GM23338 (cell line): Measurements from ENCODE around the gene OR2T10. TPM values are rescaled to one million over a fixed set of nuclear protein-coding genes. Genes with fewer than 3 reads are reported as not detected.
"Not testable (repeated sequence)": the region's sequence is repeated elsewhere in the genome, so short reads cannot be mapped to it uniquely, and the experiment has no call there.

Experiments
- ATAC-seq: fragments of 200-7000 bp; cut with Tn5 transposase; 3 replicates; pipeline ENCODE4 v1.9.1; 2020
- DNase-seq: peaks from one replicate; pipeline ENCODE4 v3.0.0-alpha.2; 2015; ENCODE audit warnings: low spot score
- H2AFZ ChIP-seq: fragments of 200-600 bp; sonication (generic); 2 replicates; pipeline ENCODE4 v1.8.0; 2016; ENCODE audit warnings: antibody characterized with exemption, mild to moderate bottlenecking, moderate library complexity
- H3F3A ChIP-seq: fragments of 200-600 bp; sonication (generic); replicated peaks from 2 replicates; pipeline ENCODE4 v1.8.0; 2017; ENCODE audit warnings: antibody characterized with exemption, mixed run types, low read depth
- H3K27ac ChIP-seq: fragments of 200-600 bp; sonication (generic); 2 replicates; pipeline ENCODE4 v1.6.1; 2016; ENCODE audit warnings: low read depth
- H3K27me3 ChIP-seq: fragments of 200-600 bp; sonication (generic); 2 replicates; pipeline ENCODE4 v1.8.0; 2016; ENCODE audit warnings: mild to moderate bottlenecking, mixed run types, moderate library complexity; ENCODE audit not compliant: insufficient read depth
- H3K36me3 ChIP-seq: fragments of 200-600 bp; sonication (generic); 2 replicates; pipeline ENCODE4 v1.8.0; 2016; ENCODE audit warnings: mild to moderate bottlenecking; ENCODE audit not compliant: insufficient read depth
- H3K4me1 ChIP-seq: fragments of 200-600 bp; sonication (generic); 2 replicates; pipeline ENCODE4 v1.8.0; 2016; ENCODE audit warnings: mild to moderate bottlenecking, moderate library complexity; ENCODE audit not compliant: insufficient read depth
- H3K4me2 ChIP-seq: fragments of 200-600 bp; sonication (generic); 2 replicates; pipeline ENCODE4 v1.7.1; 2017; ENCODE audit warnings: mixed run types
- H3K4me3 ChIP-seq: fragments of 200-600 bp; sonication (generic); 2 replicates; pipeline ENCODE4 v1.6.1; 2016; ENCODE audit warnings: mixed run types
- H3K79me2 ChIP-seq: fragments of 200-600 bp; sonication (generic); replicated peaks from 2 replicates; pipeline ENCODE4 v1.8.0; 2017; ENCODE audit warnings: mild to moderate bottlenecking; ENCODE audit not compliant: insufficient read depth
- H3K9me2 ChIP-seq: fragments of 200-600 bp; sonication (generic); 2 replicates; pipeline ENCODE4 v1.8.0; 2017; ENCODE audit not compliant: insufficient read depth
- H4K20me1 ChIP-seq: fragments of 200-600 bp; sonication (generic); replicated peaks from 2 replicates; pipeline ENCODE4 v1.8.0; 2017; ENCODE audit warnings: mild to moderate bottlenecking; ENCODE audit not compliant: insufficient read depth
- H3K27ac Mint-ChIP-seq: 2 replicates; pipeline ENCODE4 v1.8.0; 2020; ENCODE audit warnings: inconsistent platforms, mild to moderate bottlenecking, moderate library complexity, mixed read lengths
- H3K27me3 Mint-ChIP-seq: 3 replicates; pipeline ENCODE4 v1.8.0; 2022; ENCODE audit warnings: low read depth, mild to moderate bottlenecking, moderate library complexity, mixed read lengths, inconsistent platforms; ENCODE audit not compliant: insufficient read depth, poor library complexity
- H3K36me3 Mint-ChIP-seq: 3 replicates; pipeline ENCODE4 v1.8.0; 2021; ENCODE audit warnings: low read depth, mild to moderate bottlenecking, inconsistent platforms, moderate library complexity, mixed read lengths
- H3K4me1 Mint-ChIP-seq: 3 replicates; pipeline ENCODE4 v1.8.0; 2020; ENCODE audit warnings: mild to moderate bottlenecking, inconsistent platforms, mixed read lengths
- H3K4me3 Mint-ChIP-seq: 3 replicates; pipeline ENCODE4 v1.8.0; 2021; ENCODE audit warnings: moderate library complexity, mild to moderate bottlenecking, inconsistent platforms, mixed read lengths
- H3K9me3 Mint-ChIP-seq: 3 replicates; pipeline ENCODE4 v1.8.0; 2020; ENCODE audit warnings: moderate library complexity, mild to moderate bottlenecking, inconsistent platforms, mixed read lengths
- polyA plus RNA-seq: library from polyadenylated mRNA; unstranded; fragments of >200 nt; fragmentation: Nextera tagmentation; extraction: Ambion mirVana; gene quantifications from 2 replicates; pipeline ENCODE4 v1.2.1, GENCODE V29; 2016
- total RNA-seq: library from RNA; depleted of rRNA; stranded (reverse); fragments of >200 nt; shearing (Covaris generic); gene quantifications from 2 replicates; pipeline ENCODE4 v1.2.3, GENCODE V29; 2014

Gene OR2T10
- total and polyA plus RNA-seq, 2 experiments from 2014 or later: not detected

DNA sequence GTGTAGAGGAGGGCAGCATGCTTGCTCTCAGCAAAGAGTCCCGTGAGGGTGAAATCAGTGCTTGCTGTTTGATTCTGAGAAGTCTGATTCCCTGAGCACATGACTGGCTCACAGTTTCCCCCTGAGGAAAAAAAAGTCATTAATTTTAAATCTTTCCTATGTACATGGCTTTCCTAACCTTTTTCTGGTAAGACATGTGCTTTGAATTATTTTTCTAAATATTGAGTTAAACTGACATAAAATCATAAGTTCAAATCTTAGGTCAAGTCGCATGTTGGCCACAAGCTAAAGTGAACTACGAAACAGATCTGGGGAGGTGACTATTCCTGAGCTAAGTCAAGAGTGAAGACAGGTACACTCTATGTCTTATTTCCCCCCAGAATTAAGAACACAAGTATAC, 22.8 kb downstream of the OR2T10 start, which contains the start of gene OR2T34:
Gene OR2T34, minus strand, starts transcription at position 101 of the 400 bp plus-strand sequence. Its CDS starts 0 bp downstream, at position 101.
- Mint-ChIP-seq H3K9me3 (peaks cover 62% of the 10 kb centered on the region), H3K36me3 (peaks cover 14% of the 10 kb centered on the region)
- H3K79me2 ChIP-seq, H3K4me1 Mint-ChIP-seq, H3K27ac Mint-ChIP-seq, H3K36me3 ChIP-seq, H3K9me2 ChIP-seq, DNase-seq, H3K4me3 ChIP-seq, H3K27me3 Mint-ChIP-seq, H4K20me1 ChIP-seq, ATAC-seq, H3K4me1 ChIP-seq, H3F3A ChIP-seq, H3K4me3 Mint-ChIP-seq, H3K27me3 ChIP-seq, H3K4me2 ChIP-seq, H2AFZ ChIP-seq, H3K27ac ChIP-seq: not testable (repeated sequence)

DNA sequence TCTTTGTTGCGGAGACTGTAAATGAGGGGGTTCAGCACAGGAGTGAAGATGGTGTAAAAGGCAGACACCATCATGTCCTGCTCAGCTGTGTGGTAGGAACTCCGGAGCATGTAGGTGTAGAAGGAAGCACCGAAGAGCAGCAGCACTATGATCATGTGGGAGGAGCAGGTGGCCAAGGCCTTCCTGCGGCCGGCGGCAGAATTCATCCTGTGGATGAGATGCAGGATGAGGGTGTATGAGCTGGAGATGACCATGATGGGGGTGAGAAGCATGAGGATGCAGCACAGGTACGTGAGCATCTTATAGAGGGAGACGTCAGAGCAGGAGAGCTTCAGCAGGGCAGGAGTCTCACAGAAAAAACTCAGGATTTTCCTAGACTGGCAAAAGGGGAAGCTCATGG, 23.6 kb downstream of the OR2T10 start:
- not testable (repeated sequence) for DNase-seq, ATAC-seq, H2AFZ ChIP-seq, H3K4me3 ChIP-seq, H3K27ac Mint-ChIP-seq, H3K9me2 ChIP-seq, H3K36me3 ChIP-seq, H3K4me2 ChIP-seq, H3K4me1 ChIP-seq, H3K27ac ChIP-seq, H3K79me2 ChIP-seq, H3F3A ChIP-seq, H3K4me1 Mint-ChIP-seq, H3K27me3 ChIP-seq, H4K20me1 ChIP-seq, H3K27me3 Mint-ChIP-seq, H3K4me3 Mint-ChIP-seq
- peaks cover 61% of the 10 kb centered on the region for H3K9me3 Mint-ChIP-seq
- peaks cover 12% of the 10 kb centered on the region for H3K36me3 Mint-ChIP-seq

DNA sequence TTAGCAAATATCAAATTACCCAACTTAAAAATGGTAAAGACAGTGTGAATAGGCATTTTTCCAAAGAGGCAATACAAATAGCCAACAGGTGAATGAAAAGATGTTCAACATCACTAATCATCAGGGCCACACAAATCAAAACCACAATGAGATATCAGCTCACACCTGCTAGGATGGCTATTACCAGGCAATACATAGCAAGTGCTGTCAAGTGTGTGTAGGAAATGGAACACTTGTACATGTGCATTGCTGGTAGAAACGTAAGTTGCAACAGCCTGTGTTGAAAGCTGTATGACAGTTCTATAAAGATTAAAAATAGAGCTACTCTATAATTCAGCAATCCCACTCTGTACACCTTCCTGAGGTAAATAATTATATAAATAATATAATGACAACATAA, 25.5 kb downstream of the OR2T10 start:
- H3F3A ChIP-seq, H4K20me1 ChIP-seq, H3K4me1 Mint-ChIP-seq, H3K27me3 ChIP-seq, H3K4me1 ChIP-seq, H3K9me2 ChIP-seq, H3K27ac ChIP-seq, H3K79me2 ChIP-seq, H3K27ac Mint-ChIP-seq, H3K36me3 Mint-ChIP-seq, DNase-seq, H3K4me3 Mint-ChIP-seq, H3K4me2 ChIP-seq, H3K36me3 ChIP-seq, ATAC-seq, H2AFZ ChIP-seq, H3K4me3 ChIP-seq, H3K27me3 Mint-ChIP-seq: not testable (repeated sequence)
- H3K9me3 Mint-ChIP-seq: peaks cover 51% of the 10 kb centered on the region

DNA sequence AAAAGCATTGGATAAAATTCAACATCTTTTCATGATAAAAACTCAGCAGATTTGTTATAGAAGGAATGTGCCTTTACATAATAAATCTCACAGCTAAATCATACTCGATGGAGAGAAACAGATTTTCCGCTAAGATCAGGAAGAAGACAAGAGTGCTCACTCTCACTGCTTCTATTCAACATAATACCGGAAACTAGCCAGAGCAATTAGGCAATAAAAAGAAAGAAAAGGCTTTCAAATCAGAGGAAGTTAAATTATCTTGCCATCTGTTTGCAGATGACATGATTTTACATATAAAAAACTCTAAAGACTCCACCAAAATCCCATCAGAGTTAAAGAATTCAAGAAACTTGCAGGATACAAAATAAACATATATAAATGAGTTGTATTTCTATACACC, 26.7 kb downstream of the OR2T10 start:
- H4K20me1 ChIP-seq, H3K27ac ChIP-seq, H3K9me2 ChIP-seq, H3K36me3 ChIP-seq, H3K27me3 Mint-ChIP-seq, H3K4me1 Mint-ChIP-seq, H3K4me1 ChIP-seq, H3K79me2 ChIP-seq, H3K4me3 ChIP-seq, H3K4me3 Mint-ChIP-seq, ATAC-seq, H3K36me3 Mint-ChIP-seq, H3K27ac Mint-ChIP-seq, H2AFZ ChIP-seq, DNase-seq, H3K27me3 ChIP-seq, H3K4me2 ChIP-seq, H3F3A ChIP-seq: not testable (repeated sequence)
- H3K9me3 Mint-ChIP-seq: peaks cover 46% of the 10 kb centered on the region

DNA sequence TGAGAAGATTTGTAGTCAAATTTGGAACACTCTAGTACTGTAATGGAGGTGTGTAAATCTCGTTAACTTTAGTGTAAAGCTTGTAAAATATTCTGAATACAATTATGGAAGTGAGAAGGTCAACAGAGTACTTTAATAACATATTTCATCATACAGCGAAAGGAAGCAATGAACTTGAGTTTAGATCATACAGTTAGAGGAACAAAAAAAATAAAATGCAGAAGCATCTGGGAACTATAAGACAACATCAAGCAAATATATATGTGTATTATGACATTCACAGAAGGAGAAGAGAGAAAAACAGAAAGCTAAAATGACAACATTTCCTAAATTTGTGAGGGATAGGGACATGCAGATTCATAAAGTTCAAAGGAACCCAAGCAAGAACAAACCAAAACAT, 28.5 kb downstream of the OR2T10 start:
- H3K27me3 Mint-ChIP-seq, H3K27me3 ChIP-seq, H3K27ac ChIP-seq, H3K9me2 ChIP-seq, H2AFZ ChIP-seq, H3K36me3 Mint-ChIP-seq, H3K79me2 ChIP-seq, DNase-seq, H3K36me3 ChIP-seq, H3K4me2 ChIP-seq, ATAC-seq, H3F3A ChIP-seq, H4K20me1 ChIP-seq, H3K4me3 Mint-ChIP-seq, H3K4me1 Mint-ChIP-seq, H3K4me1 ChIP-seq, H3K27ac Mint-ChIP-seq, H3K4me3 ChIP-seq: not testable (repeated sequence)
- H3K9me3 Mint-ChIP-seq: peaks cover 39% of the 10 kb centered on the region

DNA sequence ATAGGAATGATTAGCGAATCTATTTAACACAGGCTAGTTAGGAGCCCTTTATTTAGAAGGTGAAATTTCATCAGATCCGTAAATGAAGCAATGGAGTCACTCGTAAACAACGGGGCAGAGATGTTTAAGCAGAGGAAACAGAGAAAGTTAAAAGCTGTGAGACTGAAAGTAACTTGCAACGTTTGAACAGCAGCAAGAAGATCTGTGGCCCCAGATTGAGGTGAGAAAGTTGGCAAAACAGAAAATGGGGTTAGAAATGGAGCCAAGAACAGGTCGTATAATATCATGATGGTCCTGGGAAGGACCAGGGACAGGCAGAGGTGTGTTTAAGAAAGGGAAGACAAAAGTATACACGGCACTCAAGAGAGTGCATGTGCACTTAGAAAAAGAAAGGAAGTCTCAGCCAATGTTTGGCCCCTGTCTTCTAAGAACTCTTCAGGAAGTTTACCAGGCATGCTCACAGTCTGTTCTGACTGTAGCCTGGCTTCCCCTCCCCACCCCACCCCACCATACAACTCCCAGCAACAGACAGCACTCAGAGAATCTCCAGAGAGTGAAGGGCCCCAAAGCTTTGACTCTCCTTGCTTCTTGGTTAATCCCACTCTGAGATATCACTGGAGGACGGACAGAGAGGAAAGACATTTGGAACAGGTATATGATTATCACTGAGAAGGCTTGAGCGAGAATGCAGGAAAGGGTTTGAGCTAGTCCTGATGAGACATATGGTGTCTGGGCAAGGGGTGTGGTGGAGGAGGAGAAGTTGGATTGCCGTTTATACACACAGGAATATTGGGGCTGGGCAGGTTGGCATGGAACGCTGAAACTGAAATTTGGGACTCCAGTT, 31.7 kb downstream of the OR2T10 start:
- H3K9me3 Mint-ChIP-seq: peaks cover 32% of the 10 kb centered on the region
- H3K4me3 Mint-ChIP-seq, H3K4me1 ChIP-seq, H3K27me3 Mint-ChIP-seq, DNase-seq, H3K4me1 Mint-ChIP-seq, H3K36me3 Mint-ChIP-seq, H3K79me2 ChIP-seq, H3K27ac Mint-ChIP-seq, ATAC-seq, H3K4me2 ChIP-seq, H2AFZ ChIP-seq, H3K27me3 ChIP-seq, H3F3A ChIP-seq, H3K9me2 ChIP-seq, H3K36me3 ChIP-seq, H4K20me1 ChIP-seq, H3K4me3 ChIP-seq, H3K27ac ChIP-seq: not testable (repeated sequence)
